Transverse colon (tissue), 4 donors: ENCODE measurements around the gene ANGEL1.

Experiments
- CTCF ChIP-seq, 5 experiments: fragments of 200-600 bp in 3 of 5; fragments of 450-650 bp in 2 of 5; sonication (generic) in 3 of 5; IDR thresholded peaks; 1 replicate in 2 of 5; 2 replicates in 3 of 5; pipeline ENCODE4 v1.5.1; 2016 to 2017; ENCODE audit warnings: antibody characterized with exemption in 5 of 5, inconsistent platforms in 3 of 5, mild to moderate bottlenecking in 2 of 5, moderate library complexity in 1 of 5
- EP300 ChIP-seq: sonication (generic); formaldehyde crosslinking; IDR thresholded peaks from one replicate; pipeline ENCODE4 v1.6.1; 2017; ENCODE audit warnings: antibody characterized with exemption, low read depth
- POLR2A ChIP-seq: fragments of 450-650 bp; IDR thresholded peaks from one replicate; pipeline ENCODE4 v1.6.1; 2016; ENCODE audit warnings: antibody characterized with exemption, mild to moderate bottlenecking, moderate library complexity
- POLR2AphosphoS5 ChIP-seq, 3 donors: sonication (generic); formaldehyde crosslinking; IDR thresholded peaks; one replicate each; pipeline ENCODE4 v1.6.1; 2016; ENCODE audit warnings: antibody characterized with exemption in 3 of 3

GRCh38 chr14:76806446-76806845, 6.2 kb downstream of the ANGEL1 start:
- TF ChIP-seq POLR2A, result no peak
- TF ChIP-seq CTCF (IDR thresholded peaks at IDR 0.05), result no peak
- no peak for TF ChIP-seq POLR2AphosphoS5 (IDR thresholded peaks at IDR 0.05)
- no peak for TF ChIP-seq EP300
